ENCODE results near the gene AKR1C3.
"Not testable (repeated sequence)": the region's sequence is repeated elsewhere in the genome, so short reads cannot be mapped to it uniquely, and the experiment has no call there.

The AKR1C3 gene

GRCh38 chr10:5094265-5095205, at the start of gene AKR1C3:
Gene AKR1C3 (plus strand): TSS chr10:5094414. CDS start chr10:5094445, 31 bp downstream.
- ATAC-seq = peak in 1 of 2 donors; percentile 17

- no peak for ATAC-seq
These were observed 49.1 kb upstream of the AKR1C3 start for GRCh38 chr10:5045095-5045494.

DNA sequence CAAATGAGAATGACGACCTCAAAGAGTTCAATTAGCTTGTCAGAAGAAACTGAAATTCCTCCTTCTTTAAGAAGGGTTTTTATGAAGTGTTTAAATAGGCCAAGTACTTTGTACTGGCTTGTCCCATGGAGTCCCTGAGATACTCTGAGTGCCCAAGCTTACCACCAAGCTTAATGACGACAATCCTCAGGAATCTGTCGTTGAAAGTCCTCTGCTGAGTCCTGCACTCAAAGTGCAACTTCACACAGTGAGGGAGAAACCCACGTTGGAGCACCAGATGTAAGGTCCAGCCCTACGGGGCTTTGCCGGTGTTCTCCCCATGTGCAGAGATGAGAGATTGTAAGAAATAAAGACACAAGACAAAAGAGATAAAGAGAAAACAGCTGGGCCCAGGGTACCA, 47.8 kb upstream of the AKR1C3 start:
- no peak for ATAC-seq

DNA sequence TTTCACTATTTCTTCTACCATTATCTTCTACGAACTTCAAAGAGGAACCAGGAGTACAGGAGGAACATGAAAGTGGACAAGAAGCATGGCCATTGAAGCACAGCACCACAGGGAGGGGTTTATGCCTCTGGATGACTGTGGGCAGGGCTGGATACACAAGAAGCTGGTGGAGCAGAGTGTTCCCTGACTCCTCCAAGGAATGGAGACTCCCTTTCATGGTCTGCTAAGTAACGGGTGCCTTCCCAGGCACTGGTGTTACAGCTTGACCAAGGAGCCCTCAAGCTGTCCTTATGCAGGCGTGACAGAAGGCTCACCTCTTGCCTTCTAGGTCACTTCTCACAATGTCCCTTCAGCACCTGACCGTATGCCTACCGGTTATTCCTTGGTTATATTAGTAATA, 47.2 kb upstream of the AKR1C3 start:
- ATAC-seq = not testable (repeated sequence)

DNA sequence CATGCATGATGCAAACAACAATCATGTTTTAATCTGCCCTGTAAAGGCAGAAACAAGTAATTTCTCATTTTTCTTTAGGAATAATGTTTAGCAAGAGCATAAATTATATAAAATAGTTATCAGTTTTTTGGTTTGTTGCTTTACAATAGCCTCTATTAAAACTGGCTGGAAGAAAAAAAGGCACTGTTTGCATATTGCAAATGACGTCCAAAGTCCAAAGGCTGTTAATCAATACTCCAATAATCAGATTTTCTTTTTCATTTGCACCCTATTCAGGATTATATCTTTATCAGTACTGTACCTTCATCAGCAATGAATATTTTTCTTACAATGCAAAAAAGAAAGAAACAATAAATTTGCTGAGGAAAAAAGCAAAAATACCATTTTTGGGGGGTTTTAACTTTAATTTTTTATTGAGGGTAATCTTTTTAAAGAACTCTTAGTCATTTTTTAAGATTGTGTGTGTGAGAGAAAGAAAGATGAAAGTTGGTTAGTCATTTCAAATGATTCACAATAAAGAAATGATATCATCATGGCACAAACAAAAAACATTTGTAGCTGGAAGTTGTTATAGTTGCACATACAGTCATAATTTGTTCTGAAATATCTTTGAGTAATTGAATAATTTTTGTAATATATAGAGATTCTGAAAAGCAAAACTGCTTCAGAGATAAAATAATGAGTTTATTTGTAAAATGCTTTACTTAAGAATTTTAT, 46.1 kb upstream of the AKR1C3 start:
- ATAC-seq = no peak

GRCh38 chr10:5052951-5053500, 41.2 kb upstream of the AKR1C3 start:
- ATAC-seq = not testable (repeated sequence)

DNA sequence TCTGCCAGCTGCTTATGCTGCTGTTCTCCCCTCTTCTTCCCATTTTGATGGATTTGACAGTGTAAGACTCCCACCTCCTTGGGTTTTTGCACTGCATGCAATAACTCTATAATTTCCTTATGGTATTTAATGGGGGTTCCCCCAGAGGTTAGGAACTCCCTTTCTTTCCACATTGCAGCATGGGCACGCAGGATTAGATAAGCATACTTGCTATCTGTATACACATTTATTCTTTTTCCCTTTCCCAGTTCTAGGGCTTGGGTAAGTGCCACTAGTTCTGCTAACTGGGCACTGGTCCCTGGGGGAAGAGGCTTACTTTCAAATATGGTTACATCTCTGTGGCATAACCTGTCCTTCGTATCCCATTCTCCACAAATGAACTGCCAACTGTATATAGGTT, 39.4 kb upstream of the AKR1C3 start:
- ATAC-seq = not testable (repeated sequence)

DNA sequence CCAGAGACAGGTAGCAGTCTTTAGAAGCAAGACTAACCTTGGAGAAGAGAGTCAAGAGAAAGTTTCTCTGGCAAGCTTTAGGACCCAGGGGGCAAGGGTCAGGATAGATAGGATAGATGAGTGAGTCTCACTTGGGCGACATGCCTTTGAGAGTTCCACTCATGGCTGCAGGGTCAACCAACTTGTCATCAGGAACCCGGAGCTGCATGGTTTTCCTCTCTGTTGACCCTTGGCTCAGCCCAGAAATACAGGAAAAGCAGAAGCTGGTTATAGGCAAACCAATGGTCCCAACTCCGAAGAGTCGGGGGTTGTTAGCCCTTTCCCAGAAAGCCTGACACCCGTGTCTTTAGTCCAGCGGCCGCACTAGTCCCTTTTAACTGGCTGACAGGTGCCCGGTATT, 34.9 kb upstream of the AKR1C3 start:
- not testable (repeated sequence) for ATAC-seq

DNA sequence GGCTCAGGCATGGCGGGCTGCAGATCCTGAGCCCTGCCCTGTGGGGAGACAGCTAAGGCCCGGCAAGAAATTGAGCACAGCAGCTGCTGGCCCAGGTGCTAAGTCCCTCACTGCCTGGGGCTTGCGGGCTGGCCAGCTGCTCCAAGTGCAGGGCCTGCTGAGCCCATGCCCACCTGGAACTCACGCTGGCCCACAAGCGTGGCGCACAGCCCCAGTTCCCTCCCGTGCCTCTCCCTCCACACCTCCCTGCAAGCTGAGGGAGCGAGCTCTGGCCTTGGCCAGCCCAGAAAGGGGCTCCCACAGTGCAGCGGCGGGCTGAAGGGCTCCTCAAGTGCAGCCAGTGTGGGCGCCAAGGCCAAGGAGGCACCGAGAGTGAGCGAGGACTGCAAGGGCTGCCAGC, 33.4 kb upstream of the AKR1C3 start:
- ATAC-seq = not testable (repeated sequence)

DNA sequence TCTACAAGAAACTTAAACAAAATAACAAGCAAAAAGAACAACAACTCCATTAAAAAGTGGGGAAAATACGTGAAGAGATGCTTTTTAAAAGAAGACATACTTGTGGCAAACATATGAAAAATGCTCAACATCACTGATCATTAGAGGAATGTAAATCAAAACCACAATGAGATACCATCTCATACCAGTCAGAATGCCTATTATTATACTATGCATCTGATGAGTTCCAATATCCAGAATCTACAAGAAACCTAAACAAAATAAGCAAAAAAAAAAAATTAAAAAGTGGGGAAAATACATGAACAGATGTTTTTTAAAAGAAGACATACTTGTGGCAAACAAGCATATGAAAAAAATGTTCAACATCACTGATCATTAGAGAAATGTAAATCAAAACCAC, 29.6 kb upstream of the AKR1C3 start:
- no peak for ATAC-seq

DNA sequence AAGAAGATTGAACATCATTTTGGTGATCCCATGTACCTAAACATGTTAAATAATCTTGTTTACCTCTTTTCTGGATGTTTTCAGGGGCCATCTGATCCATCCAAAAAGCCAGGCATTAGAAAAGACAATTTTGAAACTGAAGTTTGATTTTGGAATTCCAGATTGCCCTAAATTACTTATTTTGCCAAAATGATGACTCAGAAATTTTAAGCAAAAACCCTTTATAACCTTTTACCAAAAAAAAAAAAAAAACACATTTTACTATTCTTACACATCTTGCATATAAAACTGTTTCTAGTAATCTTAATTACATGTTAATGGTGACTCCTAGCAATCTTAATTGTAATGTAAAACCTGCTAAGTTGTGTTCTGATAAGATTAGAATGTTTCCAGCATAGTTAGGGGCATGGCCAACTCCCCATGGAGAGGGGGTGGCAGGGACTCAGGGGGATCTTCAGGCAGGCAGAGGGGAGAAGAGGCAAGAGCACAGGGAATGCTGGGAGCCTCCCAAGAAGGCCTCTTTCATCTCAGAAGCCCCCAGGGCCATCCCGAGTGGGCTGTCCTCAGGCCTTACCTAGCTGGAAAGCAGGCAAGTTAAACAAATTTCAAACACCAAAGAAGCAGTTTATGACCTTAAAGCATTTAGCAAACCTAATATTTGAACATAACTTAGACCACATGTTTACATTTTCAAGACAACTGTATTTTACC, 25.8 kb upstream of the AKR1C3 start:
- ATAC-seq = no peak

DNA sequence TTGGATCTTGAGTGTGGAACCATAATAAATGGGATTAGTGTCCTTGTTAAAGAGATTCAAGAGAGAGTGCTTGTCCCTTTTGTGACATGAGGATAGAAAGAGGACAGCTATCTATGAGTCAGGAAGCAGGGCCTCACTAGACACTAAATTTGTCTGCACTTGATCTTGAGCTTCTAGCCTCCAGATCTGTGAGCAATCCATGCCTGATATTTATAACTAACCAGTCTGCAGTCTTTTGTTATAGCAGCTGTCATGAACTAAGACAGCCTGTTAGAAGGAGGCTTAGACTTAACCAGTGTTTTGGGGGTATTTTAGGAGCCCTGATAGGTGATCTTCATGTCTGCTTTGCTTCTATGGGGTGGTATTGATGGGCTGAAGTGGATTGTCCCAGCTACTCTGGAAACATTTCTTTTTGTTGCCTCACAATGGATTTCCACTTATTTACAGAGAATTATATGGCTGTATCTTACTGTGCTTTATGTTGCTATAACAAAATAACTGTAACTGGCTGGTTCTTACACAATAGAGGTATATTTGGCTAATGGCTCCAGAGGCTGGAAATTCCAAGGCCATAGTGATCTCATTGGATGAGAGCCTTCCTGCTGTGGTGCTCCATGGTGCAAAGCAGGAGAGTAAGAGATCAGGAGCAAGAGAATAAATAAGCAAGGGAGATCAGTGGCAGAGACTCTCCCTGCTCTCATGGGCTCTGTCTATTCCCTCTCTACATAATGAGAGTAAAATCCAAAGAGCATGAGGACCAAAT, 23.4 kb upstream of the AKR1C3 start:
- ATAC-seq = no peak

DNA sequence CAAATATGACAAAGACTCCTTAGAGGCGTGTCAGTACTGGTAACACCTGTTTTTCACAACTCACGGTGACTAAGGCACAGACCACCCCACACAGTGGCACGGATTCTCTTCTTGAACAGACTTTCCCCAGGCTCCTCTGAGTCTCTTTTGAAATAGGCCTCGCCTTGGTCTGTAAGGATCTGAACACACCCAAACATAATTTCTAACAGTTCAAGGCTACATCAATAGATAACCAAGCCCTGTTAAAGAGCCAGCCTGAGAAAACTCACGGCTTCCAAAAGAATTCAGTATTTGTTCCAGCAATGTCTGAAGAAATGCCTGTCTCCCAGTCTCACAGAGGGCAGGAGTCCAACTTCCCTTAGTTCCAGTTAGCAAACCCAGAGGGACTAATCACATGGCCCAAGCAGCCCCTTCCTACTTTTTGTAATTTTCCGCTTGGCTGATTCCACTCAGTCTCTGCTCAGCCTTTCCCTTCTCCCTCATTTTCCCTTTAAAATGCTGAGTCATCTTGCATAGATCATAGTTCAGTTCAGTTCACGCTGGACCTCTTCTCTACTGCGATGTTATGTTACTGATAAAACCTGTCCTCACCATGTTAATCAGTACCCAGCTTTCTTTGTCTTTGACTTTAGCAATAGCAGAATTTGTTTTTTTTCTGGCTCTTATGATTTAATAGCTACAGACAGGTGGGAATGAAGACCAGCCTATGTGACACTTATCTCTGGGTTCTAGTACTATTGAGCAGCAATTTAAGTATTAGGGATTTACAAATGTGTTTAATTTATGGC, 22.6 kb upstream of the AKR1C3 start:
- no peak for ATAC-seq

GRCh38 chr10:5073659-5074058, 20.6 kb upstream of the AKR1C3 start:
- ATAC-seq = no peak

GRCh38 chr10:5076615-5077014, 17.6 kb upstream of the AKR1C3 start:
- ATAC-seq = no peak

GRCh38 chr10:5078547-5079180, 15.6 kb upstream of the AKR1C3 start:
- ATAC-seq = no peak

- no peak for ATAC-seq
These were observed 14.8 kb upstream of the AKR1C3 start for GRCh38 chr10:5079306-5079830.

GRCh38 chr10:5079836-5080235, 14.4 kb upstream of the AKR1C3 start:
- no peak for ATAC-seq

DNA sequence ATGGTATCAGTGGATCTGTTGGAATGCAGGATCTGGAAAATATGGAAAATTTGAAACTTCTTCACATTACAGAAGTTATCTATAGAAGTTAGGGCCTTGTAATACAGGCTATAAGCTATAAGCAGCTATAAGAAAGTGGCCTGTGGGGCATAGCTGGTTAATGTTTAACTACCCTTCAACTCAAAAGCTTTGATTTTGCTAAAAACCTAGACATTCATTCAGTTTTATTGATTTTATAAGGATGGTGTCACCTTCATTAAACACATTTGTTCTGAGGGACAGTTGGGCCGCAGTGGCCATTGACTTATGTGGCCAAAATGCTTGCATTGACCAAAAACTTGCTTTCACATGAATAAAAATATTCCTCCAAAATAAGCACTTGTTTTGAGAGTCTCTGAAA, 13.1 kb upstream of the AKR1C3 start:
- ATAC-seq = no peak

- ATAC-seq = no peak
These were observed 5.4 kb upstream of the AKR1C3 start for GRCh38 chr10:5088703-5089261.

Data from activated CD4-positive, CD25-positive, alpha-beta regulatory T cell treated with anti-CD3 and anti-CD28 coated beads, Interleukin-2, amount 50 U/mL, for 24 hours (primary cell).